ENCODE measurements around the gene TRAPPC10.

TRAPPC10 gene

GRCh38 chr21:44005071-44005470 is 7.0 kb upstream of the TRAPPC10 start:
- DNase-seq, result no peak

GRCh38 chr21:44005593-44005992 is 6.5 kb upstream of the TRAPPC10 start:
- no peak for DNase-seq

- DNase-seq, result no peak
These were observed 6.0 kb upstream of the TRAPPC10 start for GRCh38 chr21:44006017-44006619.

- no peak for DNase-seq
These were observed 5.5 kb upstream of the TRAPPC10 start for GRCh38 chr21:44006656-44007055.

- DNase-seq, result no peak
These were observed 1.7 kb upstream of the TRAPPC10 start for GRCh38 chr21:44010429-44010828.

GRCh38 chr21:44011123-44011522 is 986 bp upstream of the TRAPPC10 start:
- DNase-seq, result no peak

- peak; percentile 44 for DNase-seq
These were observed 618 bp downstream of the TRAPPC10 start for GRCh38 chr21:44012474-44013379.

GRCh38 chr21:44013380-44014088 is 1.4 kb downstream of the TRAPPC10 start:
- DNase-seq, result peak; percentile 26

- DNase-seq, result no peak
These were observed 5.5 kb downstream of the TRAPPC10 start for GRCh38 chr21:44017601-44018000.

- DNase-seq, result no peak
These were observed 6.0 kb downstream of the TRAPPC10 start for GRCh38 chr21:44018127-44018526.

- DNase-seq, result no peak
These were observed 6.9 kb downstream of the TRAPPC10 start for GRCh38 chr21:44018813-44019567.

GRCh38 chr21:44019568-44019958 is 7.5 kb downstream of the TRAPPC10 start:
- DNase-seq, result no peak

GRCh38 chr21:44020551-44020950 is 8.4 kb downstream of the TRAPPC10 start:
- DNase-seq, result no peak

- no peak for DNase-seq
These were observed 9.0 kb downstream of the TRAPPC10 start for GRCh38 chr21:44021064-44021463.

- DNase-seq, result no peak
These were observed 12.1 kb downstream of the TRAPPC10 start for GRCh38 chr21:44024257-44024656.

GRCh38 chr21:44024887-44025353 is 12.8 kb downstream of the TRAPPC10 start:
- no peak for DNase-seq

- DNase-seq, result no peak
These were observed 15.6 kb downstream of the TRAPPC10 start for GRCh38 chr21:44027607-44028286.

GRCh38 chr21:44028287-44028659 is 16.2 kb downstream of the TRAPPC10 start:
- no peak for DNase-seq

- no peak for DNase-seq
These were observed 17.5 kb downstream of the TRAPPC10 start for GRCh38 chr21:44029460-44030087.

GRCh38 chr21:44035244-44035643 is 23.1 kb downstream of the TRAPPC10 start:
- DNase-seq, result no peak

- DNase-seq, result no peak
These were observed 26.0 kb downstream of the TRAPPC10 start for GRCh38 chr21:44038063-44038462.

- DNase-seq, result no peak
These were observed 27.7 kb downstream of the TRAPPC10 start for GRCh38 chr21:44039828-44040227.

Data from DMS79 treated with DMSO at 0.1 percent for 48 hours (cell line).